Neural progenitor cell (in vitro differentiated cells): ENCODE measurements around the gene WDR7. TPM values are rescaled to one million over a fixed set of nuclear protein-coding genes. Genes with fewer than 3 reads are reported as not detected.

Experiments used
- DNase-seq: peaks from one replicate; pipeline ENCODE4 v3.0.0-alpha.2; 2016; ENCODE audit warnings: low spot score
- H2AFZ ChIP-seq: fragments of 200-600 bp; sonication (generic); replicated peaks from 2 replicates; pipeline ENCODE4 v1.6.1; 2016; ENCODE audit warnings: antibody characterized with exemption
- H3F3A ChIP-seq: fragments of 200-600 bp; sonication (generic); 2 replicates; pipeline ENCODE4 v1.6.1; 2016; ENCODE audit warnings: antibody characterized with exemption, low read depth
- H3K27ac ChIP-seq: fragments of 200-600 bp; sonication (generic); 2 replicates; pipeline ENCODE4 v1.5.1; 2016; ENCODE audit warnings: mild to moderate bottlenecking
- H3K27me3 ChIP-seq: fragments of 200-600 bp; sonication (generic); 2 replicates; pipeline ENCODE4 v1.6.1; 2016; ENCODE audit warnings: mild to moderate bottlenecking, moderate library complexity
- H3K36me3 ChIP-seq: fragments of 200-600 bp; sonication (generic); 2 replicates; pipeline ENCODE4 v1.5.1; 2016
- H3K4me1 ChIP-seq: fragments of 200-600 bp; sonication (generic); 2 replicates; pipeline ENCODE4 v1.6.1; 2016; ENCODE audit warnings: mixed run types
- H3K4me2 ChIP-seq: fragments of 200-600 bp; sonication (generic); 2 replicates; pipeline ENCODE4 v1.6.1; 2016
- H3K4me3 ChIP-seq: fragments of 200-600 bp; sonication (generic); 2 replicates; pipeline ENCODE4 v1.5.1; 2016
- H3K79me2 ChIP-seq: fragments of 200-600 bp; sonication (generic); 2 replicates; pipeline ENCODE4 v1.6.1; 2016; ENCODE audit warnings: low read depth
- H3K9ac ChIP-seq: fragments of 200-600 bp; sonication (generic); 2 replicates; pipeline ENCODE4 v1.6.1; 2016
- H3K9me3 ChIP-seq: fragments of 200-600 bp; sonication (generic); 2 replicates; pipeline ENCODE4 v1.5.1; 2016; ENCODE audit warnings: low read depth
- H4K20me1 ChIP-seq: fragments of 200-600 bp; sonication (generic); 2 replicates; pipeline ENCODE4 v1.6.1; 2016; ENCODE audit warnings: low read depth
- H3K27ac Mint-ChIP-seq: 3 replicates; pipeline ENCODE4 v1.8.0; 2021; ENCODE audit warnings: mixed read lengths
- H3K27me3 Mint-ChIP-seq: 2 replicates; pipeline ENCODE4 v1.8.0; 2022; ENCODE audit warnings: low read depth, mild to moderate bottlenecking, inconsistent platforms, moderate library complexity, mixed read lengths; ENCODE audit not compliant: insufficient read depth
- H3K36me3 Mint-ChIP-seq: 3 replicates; pipeline ENCODE4 v1.8.0; 2021; ENCODE audit warnings: mixed read lengths
- H3K4me1 Mint-ChIP-seq: 3 replicates; pipeline ENCODE4 v1.8.0; 2021; ENCODE audit warnings: mixed read lengths
- H3K4me3 Mint-ChIP-seq: 3 replicates; pipeline ENCODE4 v1.8.0; 2021; ENCODE audit warnings: mild to moderate bottlenecking, moderate library complexity, mixed read lengths
- H3K9me3 Mint-ChIP-seq: 3 replicates; pipeline ENCODE4 v1.8.0; 2020; ENCODE audit warnings: mixed read lengths
- EZH2 ChIP-seq: fragments of 200-600 bp; sonication (generic); IDR thresholded peaks from 2 replicates; pipeline ENCODE4 v1.6.1; 2017; ENCODE audit warnings: antibody characterized with exemption, mild to moderate bottlenecking, moderate library complexity
- EZH2phosphoT487 ChIP-seq: fragments of 200-600 bp; sonication (generic); IDR thresholded peaks from 2 replicates; pipeline ENCODE4 v1.6.1; 2017; ENCODE audit warnings: antibody characterized with exemption
- total RNA-seq: library from RNA; depleted of rRNA; stranded (reverse); fragments of >200 nt; gene quantifications from 2 replicates; pipeline ENCODE4 v1.2.3, GENCODE V29; 2015; ENCODE audit warnings: low replicate concordance
- TF ChIP-seq, protein P1 (sequence below): fragments of 200-600 bp; sonication (generic); IDR thresholded peaks from 2 replicates; pipeline ENCODE4 v1.5.1; 2017; ENCODE audit warnings: antibody characterized with exemption, mild to moderate bottlenecking

WDR7 gene
- total RNA-seq, 1 donor from 2014 or later: 12.3 TPM

GRCh38 chr18:57002627-57003026, 351.5 kb downstream of the WDR7 start:
- H2AFZ ChIP-seq: no peak overlapping the region
- no peaks in the 10 kb centered on the region for H4K20me1 ChIP-seq
- H3K36me3 ChIP-seq: no peaks in the 10 kb centered on the region
- H3K9me3 ChIP-seq: no peaks in the 10 kb centered on the region
- H3K27ac ChIP-seq: no peak overlapping the region
- Mint-ChIP-seq H3K27me3 (no peaks in the 10 kb centered on the region), H3K27ac (no peak overlapping the region), H3K36me3 (no peaks in the 10 kb centered on the region), H3K4me3 (no peak overlapping the region), H3K9me3 (no peaks in the 10 kb centered on the region), H3K4me1 (peaks cover 20% of the 10 kb centered on the region)
- H3K9ac ChIP-seq: no peak overlapping the region
- no peak for DNase-seq
- no peaks in the 10 kb centered on the region for H3K4me1 ChIP-seq
- no peaks in the 10 kb centered on the region for H3F3A ChIP-seq
- TF ChIP-seq EZH2 (no peak), EZH2phosphoT487 (no peak)
- TF ChIP-seq, protein P1, sequence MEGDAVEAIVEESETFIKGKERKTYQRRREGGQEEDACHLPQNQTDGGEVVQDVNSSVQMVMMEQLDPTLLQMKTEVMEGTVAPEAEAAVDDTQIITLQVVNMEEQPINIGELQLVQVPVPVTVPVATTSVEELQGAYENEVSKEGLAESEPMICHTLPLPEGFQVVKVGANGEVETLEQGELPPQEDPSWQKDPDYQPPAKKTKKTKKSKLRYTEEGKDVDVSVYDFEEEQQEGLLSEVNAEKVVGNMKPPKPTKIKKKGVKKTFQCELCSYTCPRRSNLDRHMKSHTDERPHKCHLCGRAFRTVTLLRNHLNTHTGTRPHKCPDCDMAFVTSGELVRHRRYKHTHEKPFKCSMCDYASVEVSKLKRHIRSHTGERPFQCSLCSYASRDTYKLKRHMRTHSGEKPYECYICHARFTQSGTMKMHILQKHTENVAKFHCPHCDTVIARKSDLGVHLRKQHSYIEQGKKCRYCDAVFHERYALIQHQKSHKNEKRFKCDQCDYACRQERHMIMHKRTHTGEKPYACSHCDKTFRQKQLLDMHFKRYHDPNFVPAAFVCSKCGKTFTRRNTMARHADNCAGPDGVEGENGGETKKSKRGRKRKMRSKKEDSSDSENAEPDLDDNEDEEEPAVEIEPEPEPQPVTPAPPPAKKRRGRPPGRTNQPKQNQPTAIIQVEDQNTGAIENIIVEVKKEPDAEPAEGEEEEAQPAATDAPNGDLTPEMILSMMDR: no peak
- H3K4me2 ChIP-seq: no peak overlapping the region
- no peak overlapping the region for H3K4me3 ChIP-seq
- no peaks in the 10 kb centered on the region for H3K79me2 ChIP-seq
- no peaks in the 10 kb centered on the region for H3K27me3 ChIP-seq

GRCh38 chr18:57003342-57003741, 352.2 kb downstream of the WDR7 start:
- Mint-ChIP-seq H3K36me3 (no peaks in the 10 kb centered on the region), H3K4me1 (peaks cover 18% of the 10 kb centered on the region), H3K9me3 (no peaks in the 10 kb centered on the region), H3K4me3 (no peak overlapping the region), H3K27ac (no peak overlapping the region), H3K27me3 (no peaks in the 10 kb centered on the region)
- no peaks in the 10 kb centered on the region for H3F3A ChIP-seq
- no peaks in the 10 kb centered on the region for H3K9me3 ChIP-seq
- no peak overlapping the region for H3K4me2 ChIP-seq
- DNase-seq: no peak
- H3K4me3 ChIP-seq: no peak overlapping the region
- TF ChIP-seq EZH2: no peak
- TF ChIP-seq EZH2phosphoT487: no peak
- TF ChIP-seq, protein P1: no peak
- H3K27me3 ChIP-seq: no peaks in the 10 kb centered on the region
- no peak overlapping the region for H3K9ac ChIP-seq
- H2AFZ ChIP-seq: no peak overlapping the region
- no peaks in the 10 kb centered on the region for H3K36me3 ChIP-seq
- H3K27ac ChIP-seq: no peak overlapping the region
- H4K20me1 ChIP-seq: no peaks in the 10 kb centered on the region
- no peaks in the 10 kb centered on the region for H3K4me1 ChIP-seq
- H3K79me2 ChIP-seq: no peaks in the 10 kb centered on the region

- H3K79me2 ChIP-seq: no peaks in the 10 kb centered on the region
- Mint-ChIP-seq H3K27ac (no peak overlapping the region), H3K36me3 (no peaks in the 10 kb centered on the region), H3K9me3 (no peaks in the 10 kb centered on the region), H3K4me3 (no peak overlapping the region), H3K4me1 (peaks cover 18% of the 10 kb centered on the region), H3K27me3 (no peaks in the 10 kb centered on the region)
- H3K27ac ChIP-seq: no peak overlapping the region
- no peaks in the 10 kb centered on the region for H4K20me1 ChIP-seq
- H3K4me2 ChIP-seq: no peak overlapping the region
- TF ChIP-seq EZH2phosphoT487: no peak
- TF ChIP-seq EZH2: no peak
- TF ChIP-seq, protein P1: no peak
- no peak overlapping the region for H3K9ac ChIP-seq
- H3K36me3 ChIP-seq: no peaks in the 10 kb centered on the region
- H3K4me1 ChIP-seq: no peaks in the 10 kb centered on the region
- no peaks in the 10 kb centered on the region for H3K27me3 ChIP-seq
- H3K9me3 ChIP-seq: no peaks in the 10 kb centered on the region
- no peak overlapping the region for H3K4me3 ChIP-seq
- H2AFZ ChIP-seq: no peak overlapping the region
- DNase-seq: no peak
- H3F3A ChIP-seq: no peaks in the 10 kb centered on the region
Measured at GRCh38 chr18:57004366-57005121, 353.4 kb downstream of the WDR7 start.
